Astrocyte (in vitro differentiated cells and primary cell): ENCODE measurements around the gene NR6A1. TPM values are rescaled to one million over a fixed set of nuclear protein-coding genes. Genes with fewer than 3 reads are reported as not detected.

ENCODE experiments used
- DNase-seq: peaks from one replicate; pipeline ENCODE4 v3.0.0-alpha.2; 2010; ENCODE audit warnings: low read depth
- FAIRE-seq: peaks from 2 replicates; lab custom pipeline; 2011; peaks lifted over from hg19 to GRCh38; lab: Jason Lieb, UNC
- H2AFZ ChIP-seq: 2 replicates; pipeline ENCODE4 v1.6.0; 2012; ENCODE audit warnings: low read depth, low read length, inconsistent platforms
- H3K27ac ChIP-seq: 2 replicates; pipeline ENCODE4 v1.5.1; 2011; ENCODE audit warnings: low read depth, low read length, inconsistent platforms
- H3K27me3 ChIP-seq: 2 replicates; pipeline ENCODE4 v1.6.0; 2011; ENCODE audit warnings: low read length, inconsistent platforms; ENCODE audit not compliant: insufficient read depth
- H3K36me3 ChIP-seq: 2 replicates; pipeline ENCODE4 v1.5.1; 2011; ENCODE audit warnings: low read length, inconsistent platforms; ENCODE audit not compliant: insufficient read depth
- H3K4me1 ChIP-seq: 2 replicates; pipeline ENCODE4 v1.5.1; 2011; ENCODE audit warnings: low read length, inconsistent platforms; ENCODE audit not compliant: insufficient read depth
- H3K4me2 ChIP-seq: 2 replicates; pipeline ENCODE4 v1.6.0; 2012; ENCODE audit warnings: low read length, inconsistent platforms
- H3K4me3 ChIP-seq: 2 replicates; pipeline ENCODE4 v1.5.1; 2011; ENCODE audit warnings: low read depth, mild to moderate bottlenecking, low read length, inconsistent platforms; ENCODE audit not compliant: insufficient read depth
- H3K79me2 ChIP-seq: 2 replicates; pipeline ENCODE4 v1.6.0; 2012; ENCODE audit warnings: mild to moderate bottlenecking, low read length, inconsistent platforms; ENCODE audit not compliant: insufficient read depth
- H3K9ac ChIP-seq: 2 replicates; pipeline ENCODE4 v1.6.0; 2012; ENCODE audit warnings: mild to moderate bottlenecking, low read length, inconsistent platforms
- H3K9me3 ChIP-seq: 2 replicates; pipeline ENCODE4 v1.5.1; 2012; ENCODE audit warnings: low read depth, mild to moderate bottlenecking, low read length, inconsistent platforms; ENCODE audit not compliant: insufficient read depth
- H4K20me1 ChIP-seq: 2 replicates; pipeline ENCODE4 v1.6.0; 2012; ENCODE audit warnings: low read length, inconsistent platforms; ENCODE audit not compliant: insufficient read depth
- H3K27ac Mint-ChIP-seq: one replicate; pipeline ENCODE4 v1.8.0; 2021; ENCODE audit warnings: mild to moderate bottlenecking, mixed read lengths; ENCODE audit not compliant: unreplicated experiment
- H3K27me3 Mint-ChIP-seq: one replicate; pipeline ENCODE4 v1.8.0; 2021; ENCODE audit warnings: low read depth, mixed read lengths; ENCODE audit not compliant: unreplicated experiment
- H3K36me3 Mint-ChIP-seq: one replicate; pipeline ENCODE4 v1.8.0; 2021; ENCODE audit warnings: low read depth, mixed read lengths; ENCODE audit not compliant: unreplicated experiment
- H3K4me1 Mint-ChIP-seq: one replicate; pipeline ENCODE4 v1.8.0; 2021; ENCODE audit warnings: low read depth, mixed read lengths; ENCODE audit not compliant: unreplicated experiment
- H3K4me3 Mint-ChIP-seq: one replicate; pipeline ENCODE4 v1.8.0; 2021; ENCODE audit warnings: mild to moderate bottlenecking, moderate library complexity, mixed read lengths; ENCODE audit not compliant: unreplicated experiment
- H3K9me3 Mint-ChIP-seq: one replicate; pipeline ENCODE4 v1.8.0; 2021; ENCODE audit warnings: mild to moderate bottlenecking, mixed read lengths; ENCODE audit not compliant: unreplicated experiment
- EZH2 ChIP-seq: IDR thresholded peaks from 2 replicates; pipeline ENCODE4 v1.6.1; 2012; ENCODE audit warnings: mild to moderate bottlenecking, low read length, inconsistent platforms; ENCODE audit not compliant: insufficient read depth
- total RNA-seq: library from RNA; stranded (reverse); gene quantifications from 2 replicates; pipeline ENCODE4 v1.2.1, GENCODE V29; 2021
- TF ChIP-seq, protein P1 (sequence below): IDR thresholded peaks from 2 replicates; pipeline ENCODE4 v1.5.1; 2011; ENCODE audit warnings: low read depth, mild to moderate bottlenecking, inconsistent platforms, low read length, moderate library complexity; ENCODE audit not compliant: insufficient read depth

The NR6A1 gene
- total RNA-seq, 1 donor from 2014 or later = 20.8 TPM

DNA sequence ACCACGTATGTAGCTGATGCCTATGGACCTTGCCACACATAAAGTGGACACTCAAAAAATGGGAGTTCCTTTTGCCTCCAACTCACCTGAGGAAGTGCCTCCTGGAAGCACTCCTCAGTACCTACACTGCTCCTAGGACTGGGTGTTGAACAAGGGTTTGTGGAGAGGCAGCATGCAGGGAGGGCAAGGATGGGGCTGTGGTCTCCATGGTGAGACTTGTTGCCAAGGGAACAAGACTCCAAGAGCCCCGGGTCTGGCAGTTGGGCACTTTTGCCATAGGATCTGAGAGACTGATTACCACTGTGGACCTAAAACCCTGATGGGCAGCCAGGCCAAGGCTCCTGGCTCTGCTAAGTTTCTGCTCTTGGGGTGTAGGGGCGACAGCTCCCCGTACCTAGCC, 257.0 kb downstream of the NR6A1 start:
- no peak overlapping the region for H3K9ac ChIP-seq
- Mint-ChIP-seq H3K27me3 (peaks cover 5% of the 10 kb centered on the region), H3K4me3 (no peak overlapping the region), H3K36me3 (peaks cover 14% of the 10 kb centered on the region), H3K27ac (no peak overlapping the region), H3K4me1 (no peaks in the 10 kb centered on the region), H3K9me3 (no peaks in the 10 kb centered on the region)
- H3K4me3 ChIP-seq = no peak overlapping the region
- H3K27me3 ChIP-seq = peaks cover 3% of the 10 kb centered on the region
- no peak overlapping the region for H3K4me2 ChIP-seq
- FAIRE-seq (no peak), DNase-seq (no peak)
- H4K20me1 ChIP-seq = no peaks in the 10 kb centered on the region
- H3K36me3 ChIP-seq = no peaks in the 10 kb centered on the region
- TF ChIP-seq EZH2 = no peak
- H3K27ac ChIP-seq = no peak overlapping the region
- no peak overlapping the region for H2AFZ ChIP-seq
- no peaks in the 10 kb centered on the region for H3K9me3 ChIP-seq
- no peaks in the 10 kb centered on the region for H3K4me1 ChIP-seq
- H3K79me2 ChIP-seq = no peaks in the 10 kb centered on the region

DNA sequence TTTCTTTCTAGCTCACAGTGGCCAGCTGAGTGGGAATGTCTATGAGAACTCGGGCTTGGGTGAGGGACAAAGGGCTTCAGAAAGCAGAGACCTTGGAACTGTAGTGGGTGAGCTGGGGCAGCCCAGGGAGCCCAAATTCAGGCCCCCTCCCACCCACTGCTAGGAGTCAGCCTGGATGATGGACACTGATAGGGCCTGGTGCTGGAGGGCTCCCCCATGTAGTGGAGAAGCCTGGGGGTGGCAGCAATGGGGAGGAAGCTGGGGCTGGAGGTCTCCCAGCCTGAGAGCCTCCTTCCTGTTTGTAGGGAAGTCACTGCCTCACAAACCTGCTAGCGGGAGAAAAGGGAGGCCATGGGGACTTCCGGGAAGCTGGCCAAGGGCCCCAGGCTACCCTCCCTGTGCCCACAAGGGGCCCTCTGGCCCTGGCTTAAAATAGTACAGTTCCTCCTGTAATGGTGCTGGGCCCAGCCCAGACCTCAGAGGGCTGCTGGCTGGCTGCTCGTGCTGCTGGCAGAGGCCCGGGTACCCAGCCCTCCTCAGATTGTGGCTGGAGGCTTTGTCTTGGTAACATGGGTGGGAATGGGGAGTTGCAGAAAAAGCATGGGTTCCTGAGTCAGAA, 257.6 kb downstream of the NR6A1 start:
- H3K36me3 Mint-ChIP-seq = peaks cover 13% of the 10 kb centered on the region
- Histone ChIP-seq H3K4me2 (no peak overlapping the region), H4K20me1 (no peaks in the 10 kb centered on the region), H3K79me2 (no peaks in the 10 kb centered on the region), H3K27ac (no peak overlapping the region), H3K9me3 (no peaks in the 10 kb centered on the region), H3K4me3 (no peak overlapping the region), H3K9ac (no peak overlapping the region), H3K4me1 (no peaks in the 10 kb centered on the region), H3K36me3 (no peaks in the 10 kb centered on the region), H2AFZ (no peak overlapping the region), H3K27me3 (peaks cover 3% of the 10 kb centered on the region)
- FAIRE-seq (no peak), DNase-seq (no peak)
- no peak overlapping the region for H3K27ac Mint-ChIP-seq
- no peak for TF ChIP-seq EZH2
- TF ChIP-seq, protein P1, sequence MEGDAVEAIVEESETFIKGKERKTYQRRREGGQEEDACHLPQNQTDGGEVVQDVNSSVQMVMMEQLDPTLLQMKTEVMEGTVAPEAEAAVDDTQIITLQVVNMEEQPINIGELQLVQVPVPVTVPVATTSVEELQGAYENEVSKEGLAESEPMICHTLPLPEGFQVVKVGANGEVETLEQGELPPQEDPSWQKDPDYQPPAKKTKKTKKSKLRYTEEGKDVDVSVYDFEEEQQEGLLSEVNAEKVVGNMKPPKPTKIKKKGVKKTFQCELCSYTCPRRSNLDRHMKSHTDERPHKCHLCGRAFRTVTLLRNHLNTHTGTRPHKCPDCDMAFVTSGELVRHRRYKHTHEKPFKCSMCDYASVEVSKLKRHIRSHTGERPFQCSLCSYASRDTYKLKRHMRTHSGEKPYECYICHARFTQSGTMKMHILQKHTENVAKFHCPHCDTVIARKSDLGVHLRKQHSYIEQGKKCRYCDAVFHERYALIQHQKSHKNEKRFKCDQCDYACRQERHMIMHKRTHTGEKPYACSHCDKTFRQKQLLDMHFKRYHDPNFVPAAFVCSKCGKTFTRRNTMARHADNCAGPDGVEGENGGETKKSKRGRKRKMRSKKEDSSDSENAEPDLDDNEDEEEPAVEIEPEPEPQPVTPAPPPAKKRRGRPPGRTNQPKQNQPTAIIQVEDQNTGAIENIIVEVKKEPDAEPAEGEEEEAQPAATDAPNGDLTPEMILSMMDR = no peak
- H3K9me3 Mint-ChIP-seq = no peaks in the 10 kb centered on the region
- no peaks in the 10 kb centered on the region for H3K4me1 Mint-ChIP-seq
- H3K27me3 Mint-ChIP-seq = peaks cover 5% of the 10 kb centered on the region
- H3K4me3 Mint-ChIP-seq = no peak overlapping the region

DNA sequence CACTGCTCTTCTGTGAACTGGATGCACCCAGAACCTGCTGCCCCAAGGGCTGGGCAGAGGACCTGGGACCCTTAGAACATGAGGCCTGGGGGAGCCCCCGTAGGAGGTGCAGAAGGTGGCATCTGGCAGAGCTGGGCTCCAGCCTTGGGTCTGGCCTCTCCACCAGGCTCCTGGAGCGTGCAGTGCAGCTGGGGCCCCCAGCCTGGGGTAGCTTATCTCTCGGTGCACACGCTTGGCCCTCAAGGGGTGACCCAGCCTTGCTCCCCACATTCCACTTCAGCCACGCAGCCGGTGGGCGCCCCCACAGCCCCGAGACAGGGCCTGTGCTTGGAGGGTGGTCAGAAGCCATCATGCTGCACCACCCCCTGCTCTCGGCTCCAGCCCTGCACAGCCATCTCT, 258.3 kb downstream of the NR6A1 start:
- H3K4me3 Mint-ChIP-seq = no peak overlapping the region
- FAIRE-seq = no peak
- Histone ChIP-seq H3K4me2 (no peak overlapping the region), H4K20me1 (no peaks in the 10 kb centered on the region), H3K36me3 (no peaks in the 10 kb centered on the region), H3K27me3 (peaks cover 3% of the 10 kb centered on the region), H3K9ac (no peak overlapping the region), H3K4me1 (no peaks in the 10 kb centered on the region), H2AFZ (no peak overlapping the region), H3K79me2 (no peaks in the 10 kb centered on the region), H3K9me3 (no peaks in the 10 kb centered on the region), H3K27ac (no peak overlapping the region), H3K4me3 (no peak overlapping the region)
- DNase-seq = no peak
- peaks cover 5% of the 10 kb centered on the region for H3K27me3 Mint-ChIP-seq
- no peaks in the 10 kb centered on the region for H3K4me1 Mint-ChIP-seq
- no peaks in the 10 kb centered on the region for H3K9me3 Mint-ChIP-seq
- H3K27ac Mint-ChIP-seq = no peak overlapping the region
- TF ChIP-seq, protein P1 = no peak
- no peak for TF ChIP-seq EZH2
- H3K36me3 Mint-ChIP-seq = peaks cover 13% of the 10 kb centered on the region
